SJCRH30 (cell line): Measurements from ENCODE around the gene ZNRF2. TPM values are rescaled to one million over a fixed set of nuclear protein-coding genes. Genes with fewer than 3 reads are reported as not detected.

ENCODE experiments used
- DNase-seq, 2 experiments: peaks; one replicate each; pipeline ENCODE4 v3.0.0-alpha.2; 2015 to 2020
- H3K27ac ChIP-seq: fragments of 250-450 bp; sonication (Bioruptor Pico); 2 replicates; pipeline ENCODE4 v1.5.1; 2020; ENCODE audit warnings: mild to moderate bottlenecking, moderate library complexity
- H3K27me3 ChIP-seq: fragments of 250-450 bp; sonication (Bioruptor Pico); 2 replicates; pipeline ENCODE4 v1.5.1; 2020; ENCODE audit warnings: mild to moderate bottlenecking, moderate library complexity
- H3K36me3 ChIP-seq: fragments of 250-450 bp; sonication (Bioruptor Pico); 2 replicates; pipeline ENCODE4 v1.5.1; 2020; ENCODE audit warnings: mild to moderate bottlenecking, moderate library complexity
- H3K4me1 ChIP-seq: fragments of 250-450 bp; sonication (Bioruptor Pico); 2 replicates; pipeline ENCODE4 v1.5.1; 2020; ENCODE audit warnings: mild to moderate bottlenecking, moderate library complexity
- H3K4me3 ChIP-seq: fragments of 250-450 bp; sonication (Bioruptor Pico); 2 replicates; pipeline ENCODE4 v1.5.1; 2020; ENCODE audit warnings: mild to moderate bottlenecking, moderate library complexity
- H3K9me3 ChIP-seq: fragments of 250-450 bp; sonication (Bioruptor Pico); replicated peaks from 2 replicates; pipeline ENCODE4 v1.5.1; 2020; ENCODE audit warnings: mild to moderate bottlenecking, moderate library complexity
- total RNA-seq: library from RNA; depleted of rRNA; stranded (reverse); fragments of >200 nt; shearing (Covaris generic); gene quantifications from 2 replicates; pipeline ENCODE4 v1.2.3, GENCODE V29; 2014; rRNA removed

ZNRF2 gene
- total RNA-seq, 1 experiment from 2014 or later = 35.2 TPM

DNA sequence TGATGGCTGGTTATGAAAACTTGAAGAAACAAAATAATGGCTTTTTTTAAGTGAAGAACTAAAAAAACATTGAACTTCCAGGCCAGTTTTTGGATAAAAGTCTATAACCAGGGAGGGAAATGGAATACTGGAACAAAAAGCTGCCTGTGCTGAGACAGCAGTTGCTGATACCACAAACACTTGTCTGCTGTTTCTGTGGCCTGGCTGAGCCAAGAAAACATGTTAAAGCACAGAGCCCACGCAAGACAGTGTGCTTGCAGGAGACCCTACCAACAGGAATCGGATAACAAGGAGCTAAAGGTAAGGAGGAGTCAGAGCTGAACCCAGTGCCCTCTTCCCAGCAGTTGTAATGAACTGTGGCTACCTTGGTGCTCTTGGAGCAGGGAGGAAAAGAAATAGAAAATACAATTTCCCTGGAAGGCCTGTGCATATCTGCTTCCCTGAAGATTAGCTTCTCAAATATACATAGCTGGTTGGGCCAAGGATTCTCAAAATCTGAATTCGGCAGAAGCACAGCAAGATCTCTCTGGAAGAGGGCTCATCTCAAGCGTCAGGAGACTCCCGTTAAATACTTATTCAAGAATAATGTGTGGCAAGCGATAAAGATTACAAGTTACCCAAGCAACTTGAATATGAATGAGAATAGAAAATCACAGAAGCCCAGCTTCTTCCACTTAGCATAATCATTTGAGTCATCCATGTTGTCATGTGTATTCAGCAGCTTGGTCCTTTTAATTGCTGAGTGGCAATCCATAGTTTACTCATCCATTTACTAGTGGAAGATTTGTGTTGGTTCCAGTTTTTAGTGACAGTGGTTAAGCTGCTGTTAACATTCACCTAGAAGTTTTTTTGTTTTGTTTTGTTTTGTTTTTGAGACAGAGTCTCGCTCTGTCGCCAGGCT, 106.6 kb downstream of the ZNRF2 start:
- Histone ChIP-seq H3K36me3 (peaks cover 8% of the 10 kb centered on the region; the same call in 1 of the 2 replicates), H3K27ac (no peak overlapping the region), H3K27me3 (no peaks in the 10 kb centered on the region), H3K4me3 (no peak overlapping the region), H3K4me1 (no peaks in the 10 kb centered on the region), H3K9me3 (no peaks in the 10 kb centered on the region)
- DNase-seq = no peak

DNA sequence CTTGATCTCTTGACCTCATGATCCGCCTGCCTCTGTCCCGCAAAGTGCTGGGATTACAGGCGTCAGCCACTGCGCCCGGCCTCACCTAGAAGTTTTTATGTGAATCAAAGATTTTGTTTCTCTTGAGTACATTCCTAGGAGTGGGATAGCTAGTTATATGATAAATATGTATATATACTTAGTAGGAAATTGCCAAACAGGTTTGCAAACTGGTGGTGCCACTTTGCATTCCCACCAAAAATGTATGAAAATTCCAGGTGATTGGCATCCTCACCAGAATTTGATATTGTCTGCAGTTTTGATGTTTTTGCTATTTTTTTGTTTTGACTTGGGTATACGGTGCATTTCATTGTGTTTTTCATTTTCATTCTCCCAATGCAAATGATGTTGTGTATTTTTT, 107.4 kb downstream of the ZNRF2 start:
- no peaks in the 10 kb centered on the region for H3K4me1 ChIP-seq
- H3K27ac ChIP-seq = no peak overlapping the region
- no peak for DNase-seq
- peaks cover 8% of the 10 kb centered on the region; the same call in 1 of the 2 replicates for H3K36me3 ChIP-seq
- H3K27me3 ChIP-seq = no peaks in the 10 kb centered on the region
- H3K9me3 ChIP-seq = no peaks in the 10 kb centered on the region
- H3K4me3 ChIP-seq = no peak overlapping the region

DNA sequence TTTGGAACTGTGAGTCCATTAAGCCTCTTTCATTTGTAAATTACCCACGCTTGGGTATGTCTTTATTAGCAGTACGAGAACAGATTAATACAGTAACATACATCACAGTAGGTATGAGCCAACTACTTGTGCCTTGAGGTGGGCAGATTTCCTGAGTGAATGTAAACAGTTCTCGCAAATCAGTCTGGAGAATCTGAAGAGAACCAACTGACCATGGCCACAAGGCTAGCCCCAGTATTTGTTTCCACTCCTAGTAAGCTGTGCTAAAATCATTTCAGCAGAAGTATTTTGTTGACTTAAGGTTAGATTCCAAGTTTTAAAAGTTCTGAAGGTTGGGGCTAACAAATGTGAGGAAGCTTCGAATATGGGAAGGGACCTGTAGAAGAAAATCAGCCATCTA, 111.3 kb downstream of the ZNRF2 start:
- no peak for DNase-seq
- H3K4me3 ChIP-seq = no peak overlapping the region
- no peaks in the 10 kb centered on the region for H3K4me1 ChIP-seq
- H3K36me3 ChIP-seq = peaks cover 2% of the 10 kb centered on the region; the same call in 1 of the 2 replicates
- H3K9me3 ChIP-seq = no peaks in the 10 kb centered on the region
- H3K27me3 ChIP-seq = no peaks in the 10 kb centered on the region
- H3K27ac ChIP-seq = no peak overlapping the region

- H3K9me3 ChIP-seq = no peaks in the 10 kb centered on the region
- H3K4me3 ChIP-seq = no peak overlapping the region
- H3K27me3 ChIP-seq = no peaks in the 10 kb centered on the region
- DNase-seq = no peak
- H3K4me1 ChIP-seq = no peaks in the 10 kb centered on the region
- peaks cover 2% of the 10 kb centered on the region; the same call in 1 of the 2 replicates for H3K36me3 ChIP-seq
- H3K27ac ChIP-seq = no peak overlapping the region
These were observed 112.0 kb downstream of the ZNRF2 start for GRCh38 chr7:30396389-30396788.

DNA sequence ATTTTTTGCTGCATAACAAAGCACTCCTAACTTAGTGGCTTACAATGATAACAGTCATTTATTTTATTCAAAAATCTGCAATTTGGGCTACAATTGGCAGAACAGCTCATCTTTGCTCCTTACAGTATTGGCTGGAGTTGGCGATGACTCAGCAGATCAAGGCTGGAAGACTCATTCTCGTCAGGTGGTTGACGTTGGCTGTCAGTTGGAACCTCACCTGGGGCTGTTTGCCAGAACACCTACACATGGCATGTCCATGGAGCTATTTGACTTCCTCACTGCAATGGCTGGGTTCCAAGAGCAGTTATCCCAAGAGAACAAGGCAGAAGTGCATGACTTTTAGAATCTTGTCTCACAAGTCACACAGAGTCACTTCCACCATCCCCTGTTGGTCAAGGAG, 119.1 kb downstream of the ZNRF2 start:
- Histone ChIP-seq H3K9me3 (no peaks in the 10 kb centered on the region), H3K36me3 (peaks cover 6% of the 10 kb centered on the region), H3K4me3 (no peak overlapping the region), H3K27me3 (no peaks in the 10 kb centered on the region), H3K4me1 (peaks cover 7% of the 10 kb centered on the region; the same call in 1 of the 2 replicates), H3K27ac (no peak overlapping the region)
- no peak for DNase-seq

GRCh38 chr7:30405179-30405578, 120.8 kb downstream of the ZNRF2 start:
- Histone ChIP-seq H3K27me3 (no peaks in the 10 kb centered on the region), H3K27ac (no peak overlapping the region), H3K4me1 (peaks cover 7% of the 10 kb centered on the region; the same call in 1 of the 2 replicates), H3K36me3 (peaks cover 6% of the 10 kb centered on the region), H3K4me3 (no peak overlapping the region), H3K9me3 (no peaks in the 10 kb centered on the region)
- DNase-seq = no peak

DNA sequence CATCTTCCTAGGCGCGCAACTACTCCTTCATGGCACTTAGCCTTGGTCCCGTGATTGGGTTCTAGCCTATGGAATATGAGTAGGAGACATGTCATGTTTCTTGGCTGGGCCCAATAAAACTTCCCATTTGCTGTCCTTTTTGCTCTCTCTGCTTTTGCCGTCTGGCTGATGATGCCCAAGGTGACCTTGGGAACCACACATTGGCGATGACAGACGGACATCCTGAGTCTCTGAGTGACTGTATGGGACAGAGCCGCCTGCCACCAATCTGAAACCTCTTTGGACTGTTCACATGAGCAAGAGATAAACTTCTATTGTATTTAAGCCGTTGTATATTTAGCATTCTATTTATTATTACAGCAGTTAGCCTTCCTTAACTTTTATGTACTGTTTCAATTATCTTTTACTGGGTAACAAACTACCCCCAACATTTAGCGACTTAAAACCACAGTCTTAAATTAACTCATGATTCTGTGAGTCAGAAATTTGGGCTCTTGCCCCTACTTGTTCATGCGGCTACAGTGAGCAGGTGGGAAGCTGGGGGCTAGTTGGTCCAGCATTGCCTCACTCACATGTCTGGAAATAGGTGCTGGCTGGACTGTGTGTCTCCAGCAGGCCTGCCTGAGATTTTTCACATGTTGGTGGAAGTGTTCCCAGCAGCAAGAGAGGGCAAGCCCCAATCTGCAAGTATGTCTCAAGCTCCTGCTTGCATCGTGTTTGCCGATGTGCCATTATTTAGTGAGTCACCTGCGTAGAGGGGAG, 122.4 kb downstream of the ZNRF2 start:
- Histone ChIP-seq H3K4me3 (no peak overlapping the region), H3K27ac (no peak overlapping the region; the same call in 1 of the 2 replicates), H3K36me3 (peaks cover 6% of the 10 kb centered on the region), H3K9me3 (no peaks in the 10 kb centered on the region), H3K27me3 (no peaks in the 10 kb centered on the region), H3K4me1 (peaks cover 7% of the 10 kb centered on the region; the same call in 1 of the 2 replicates)
- peak; percentile 45 to 53 for DNase-seq

- no peak for DNase-seq
- Histone ChIP-seq H3K27ac (no peak overlapping the region), H3K9me3 (peaks cover 4% of the 10 kb centered on the region; the same call in 1 of the 2 replicates), H3K4me1 (peaks cover 7% of the 10 kb centered on the region; the same call in 1 of the 2 replicates), H3K36me3 (no peaks in the 10 kb centered on the region), H3K4me3 (no peak overlapping the region), H3K27me3 (no peaks in the 10 kb centered on the region)
These were observed 126.8 kb downstream of the ZNRF2 start for GRCh38 chr7:30411173-30411572.

- Histone ChIP-seq H3K9me3 (peaks cover 4% of the 10 kb centered on the region; the same call in 1 of the 2 replicates), H3K36me3 (no peaks in the 10 kb centered on the region), H3K4me1 (peaks cover 6% of the 10 kb centered on the region; the same call in 1 of the 2 replicates), H3K27me3 (no peaks in the 10 kb centered on the region), H3K4me3 (no peak overlapping the region), H3K27ac (no peak overlapping the region)
- no peak for DNase-seq
These were observed 127.5 kb downstream of the ZNRF2 start for GRCh38 chr7:30411897-30412296.

GRCh38 chr7:30412782-30413504, 128.5 kb downstream of the ZNRF2 start:
- H3K9me3 ChIP-seq = peaks cover 4% of the 10 kb centered on the region; the same call in 1 of the 2 replicates
- DNase-seq = peak; percentile 56 to 88
- H3K4me1 ChIP-seq = no peaks in the 10 kb centered on the region
- H3K27ac ChIP-seq = no peak overlapping the region
- H3K4me3 ChIP-seq = no peak overlapping the region
- no peaks in the 10 kb centered on the region for H3K36me3 ChIP-seq
- H3K27me3 ChIP-seq = no peaks in the 10 kb centered on the region

GRCh38 chr7:30413864-30414263, 129.5 kb downstream of the ZNRF2 start:
- Histone ChIP-seq H3K27me3 (no peaks in the 10 kb centered on the region), H3K36me3 (no peaks in the 10 kb centered on the region), H3K9me3 (peaks cover 4% of the 10 kb centered on the region; the same call in 1 of the 2 replicates), H3K4me3 (no peak overlapping the region), H3K4me1 (no peaks in the 10 kb centered on the region), H3K27ac (no peak overlapping the region)
- no peak for DNase-seq

Other genes starting within 250 kb of the ZNRF2 start
- gene MTURN, start 149.6 kb upstream of the ZNRF2 start, total RNA-seq = 26.9 and 27.6 TPM in 2 replicates
- gene NOD1, start 194.2 kb downstream of the ZNRF2 start, total RNA-seq = 6.4 and 11.4 TPM in 2 replicates
- gene GGCT, start 220.2 kb downstream of the ZNRF2 start, total RNA-seq = 124 and 126 TPM in 2 replicates